VCaP (cell line): ENCODE results near the gene ZMYM2.
A peak's percentile ranks its signal among the peaks of the same experiment; 100 is the strongest.

Source experiments
- H3K27ac ChIP-seq: fragments of 450-650 bp; 2 replicates; pipeline ENCODE4 v1.5.1; 2017
- CTCF ChIP-seq: fragments of 450-650 bp; conservative IDR thresholded peaks from 2 replicates; pipeline ENCODE4 v1.5.1; 2017; ENCODE audit warnings: mild to moderate bottlenecking, moderate library complexity

ZMYM2 gene

GRCh38 chr13:19984430-19985218 lies 26.1 kb downstream of the ZMYM2 start:
- peak; percentile 68 for TF ChIP-seq CTCF
- H3K27ac ChIP-seq = no peak overlapping the region

- H3K27ac ChIP-seq = no peak overlapping the region
- no peak for TF ChIP-seq CTCF
These were observed 26.7 kb downstream of the ZMYM2 start for GRCh38 chr13:19985219-19985556.

- no peak overlapping the region for H3K27ac ChIP-seq
- TF ChIP-seq CTCF = no peak
These were observed 33.0 kb downstream of the ZMYM2 start for GRCh38 chr13:19991531-19991930.

GRCh38 chr13:19993024-19993423 lies 34.5 kb downstream of the ZMYM2 start:
- no peak for TF ChIP-seq CTCF
- no peak overlapping the region for H3K27ac ChIP-seq

GRCh38 chr13:19998960-19999359 lies 40.4 kb downstream of the ZMYM2 start:
- TF ChIP-seq CTCF = no peak

GRCh38 chr13:20000062-20000552 lies 41.6 kb downstream of the ZMYM2 start:
- TF ChIP-seq CTCF = no peak

More at GRCh38 chr13:19998960-19999359, 40.4 kb downstream of the ZMYM2 start:
- H3K27ac ChIP-seq = no peak overlapping the region

GRCh38 chr13:20001366-20002190 lies 43.1 kb downstream of the ZMYM2 start:
- TF ChIP-seq CTCF = no peak
- H3K27ac ChIP-seq = peak overlapping the region; percentile 54; the same call in 1 of the 2 replicates

More at GRCh38 chr13:20000062-20000552, 41.6 kb downstream of the ZMYM2 start:
- H3K27ac ChIP-seq = no peak overlapping the region
